Measurements from ENCODE around the gene TNS1. TPM values are rescaled to one million over a fixed set of nuclear protein-coding genes. Genes with fewer than 3 reads are reported as not detected.

The TNS1 gene
- total RNA-seq, 1 experiment from 2014 or later: 6.2 TPM

GRCh38 chr2:217829420-217829819 lies 173.4 kb downstream of the TNS1 start:
- DNase-seq (ENCODE audit: low read depth, low spot score) (no peak), ATAC-seq (no peak)
- ChIA-PET CTCF (no interaction called here), RAD21 (ENCODE audit: low non-redundant PET in 1 of 2, low total read pairs in 2 of 2, uncharacterized antibody in 2 of 2, unreplicated experiment in 2 of 2) (no interaction called here), POLR2A (no interaction called here)
- no peak overlapping the region for H3K4me2 ChIP-seq (ENCODE audit: low read length)
- no peaks in the 10 kb centered on the region for H3K79me2 ChIP-seq (ENCODE audit: insufficient read depth, low read length)
- no peak overlapping the region for H3K9ac ChIP-seq (ENCODE audit: low read length)
- no peaks in the 10 kb centered on the region for H3K9me2 ChIP-seq (ENCODE audit: insufficient read depth)
- no peaks in the 10 kb centered on the region for H3K36me3 ChIP-seq (ENCODE audit: control insufficient read depth in 1 of 2, insufficient read depth in 2 of 2, low read length in 2 of 2)
- no peak overlapping the region for H3K4me3 ChIP-seq (replicated peaks in 1 of 2; ENCODE audit: low read depth in 1 of 2, low read length in 2 of 2)
- H3K27ac ChIP-seq (ENCODE audit: low read depth, low read length): no peak overlapping the region
- TF ChIP-seq JUND (IDR thresholded peaks at IDR 0.05) (no peak), RAD21 (IDR thresholded peaks at IDR 0.05; ENCODE audit: low read depth) (no peak), POLR2AphosphoS5 (IDR thresholded peaks at IDR 0.05; ENCODE audit: low read depth, low read length) (no peak), CBX3 (IDR thresholded peaks at IDR 0.05; ENCODE audit: low read depth) (no peak), YY1 (IDR thresholded peaks at IDR 0.05; ENCODE audit: extremely low read depth, insufficient replicate concordance, low read depth, low read length) (no peak), FOSL1 (IDR thresholded peaks at IDR 0.05; ENCODE audit: low read depth) (no peak), ATF3 (IDR thresholded peaks at IDR 0.05) (no peak), ZNF274 (IDR thresholded peaks at IDR 0.05; ENCODE audit: low read depth, low read length) (no peak), SRF (IDR thresholded peaks at IDR 0.05; ENCODE audit: low read depth) (no peak), ZFX (IDR thresholded peaks at IDR 0.05) (no peak), POLR2A (IDR thresholded peaks at IDR 0.05; ENCODE audit: borderline replicate concordance, extremely low read depth, insufficient read depth, insufficient read length) (no peak), EZH2phosphoT487 (IDR thresholded peaks at IDR 0.05; ENCODE audit: borderline replicate concordance) (no peak), TCF7L2 (IDR thresholded peaks at IDR 0.05; ENCODE audit: borderline replicate concordance, extremely low read depth, insufficient read depth, insufficient read length) (no peak), SP1 (IDR thresholded peaks at IDR 0.05; ENCODE audit: low read depth) (no peak), REST (IDR thresholded peaks at IDR 0.05; ENCODE audit: low read depth) (no peak), CEBPB (IDR thresholded peaks at IDR 0.05; ENCODE audit: low read depth) (no peak), ZBTB33 (IDR thresholded peaks at IDR 0.05; ENCODE audit: extremely low read depth, insufficient replicate concordance, low read length) (no peak), MAX (IDR thresholded peaks at IDR 0.05) (no peak), CTCF (IDR thresholded peaks at IDR 0.05 in 2 of 3, conservative IDR thresholded peaks at IDR 0.05 in 1 of 3; ENCODE audit: borderline replicate concordance in 1 of 3, insufficient read depth in 1 of 3, low read depth in 2 of 3, low read length in 2 of 3) (no peak)
- intact Hi-C loops (cut with micrococcal nuclease): no loop called here
- BruUV-seq (replicated peaks): no TSS peak
- peaks cover 0 to 6% of the 10 kb centered on the region in 2 experiments; a peak in 1 of 4 replicates for H3K4me1 ChIP-seq (ENCODE audit: control insufficient read depth in 1 of 2, insufficient read depth in 2 of 2, low read length in 2 of 2)
- no peak overlapping the region for H2AFZ ChIP-seq (ENCODE audit: low read depth, low read length, poor library complexity, severe bottlenecking)
- no peaks in the 10 kb centered on the region for H3K27me3 ChIP-seq (ENCODE audit: insufficient read depth, low read length)
- no peaks in the 10 kb centered on the region for H4K20me1 ChIP-seq (ENCODE audit: insufficient read depth)
- H3K9me3 ChIP-seq (ENCODE audit: control insufficient read depth in 1 of 2, insufficient read depth in 1 of 2, low read depth in 1 of 2, low read length in 2 of 2): no peaks in the 10 kb centered on the region

Data from HCT116 (cell line).